H1 (cell line): ENCODE measurements around the gene NAXE. TPM values are rescaled to one million over a fixed set of nuclear protein-coding genes. Genes with fewer than 3 reads are reported as not detected.
"Not testable (repeated sequence)": the region's sequence is repeated elsewhere in the genome, so short reads cannot be mapped to it uniquely, and the experiment has no call there.

Source experiments
- CTCF ChIA-PET: fragments of 300-600 bp; sonication (Branson Sonifier 250); formaldehyde crosslinking; loops from one replicate; lab custom pipeline; 2021; ENCODE audit not compliant: partially characterized antibody; lab: Charles Lee
- POLR2A ChIA-PET: fragments of 300-600 bp; sonication (Branson Sonifier 250); formaldehyde crosslinking; loops from one replicate; lab custom pipeline; 2021; ENCODE audit warnings: inconsistent platforms; ENCODE audit not compliant: partially characterized antibody; lab: Charles Lee
- DNase-seq, 2 experiments: peaks; one replicate each; pipeline versions ENCODE4 v3.0.0 to v3.0.0-alpha.2; 2010 to 2022; ENCODE audit warnings: low spot score in 2 of 2, low read depth in 1 of 2, mixed read lengths in 1 of 2
- FAIRE-seq: peaks from 2 replicates; lab custom pipeline; 2011; peaks lifted over from hg19 to GRCh38; lab: Jason Lieb, UNC
- H2AFZ ChIP-seq: 2 replicates; pipeline ENCODE4 v1.8.1; 2012; ENCODE audit warnings: low read length, inconsistent platforms
- H2AK5ac ChIP-seq: 2 replicates; pipeline ENCODE4 v1.6.1; 2013; ENCODE audit warnings: low read depth, low read length
- H2BK120ac ChIP-seq: replicated peaks from 2 replicates; pipeline ENCODE3; 2013; ENCODE audit warnings: low read depth, low read length, inconsistent platforms
- H2BK12ac ChIP-seq: 2 replicates; pipeline ENCODE4 v1.6.1; 2013; ENCODE audit warnings: low read depth, low read length
- H2BK15ac ChIP-seq: 2 replicates; pipeline ENCODE4 v1.6.1; 2013; ENCODE audit warnings: low read length
- H2BK20ac ChIP-seq: 2 replicates; pipeline ENCODE4 v1.6.1; 2013; ENCODE audit warnings: low read length
- H2BK5ac ChIP-seq: 2 replicates; pipeline ENCODE4 v1.6.1; 2013; ENCODE audit warnings: low read depth, low read length
- H3K14ac ChIP-seq: 2 replicates; pipeline ENCODE4 v1.6.1; 2013; ENCODE audit warnings: inconsistent platforms; ENCODE audit not compliant: insufficient read length
- H3K18ac ChIP-seq: 2 replicates; pipeline ENCODE4 v1.6.1; 2013; ENCODE audit warnings: low read length; ENCODE audit errors: extremely low read depth
- H3K23ac ChIP-seq: 2 replicates; pipeline ENCODE4 v1.6.1; 2013; ENCODE audit warnings: inconsistent platforms; ENCODE audit not compliant: insufficient read length
- H3K23me2 ChIP-seq: 2 replicates; pipeline ENCODE4 v1.6.1; 2013; ENCODE audit warnings: low read depth, low read length
- H3K27ac ChIP-seq: 2 replicates; pipeline ENCODE4 v1.6.1; 2011; ENCODE audit warnings: low read depth, low read length, inconsistent platforms
- H3K27me3 ChIP-seq, 4 experiments: replicated peaks in 1 of 4; 1 replicate in 1 of 4; 2 replicates in 3 of 4; pipeline versions ENCODE4 v1.6.1 to v1.8.1; 2011 to 2013; ENCODE audit warnings: low read length in 3 of 4, mild to moderate bottlenecking in 3 of 4, inconsistent platforms in 2 of 4, mixed read lengths in 2 of 4, moderate library complexity in 1 of 4; ENCODE audit not compliant: control insufficient read depth in 3 of 4, insufficient read depth in 3 of 4; ENCODE audit errors: extremely low read depth in 1 of 4
- H3K36me3 ChIP-seq, 4 experiments: 2 replicates each; pipeline versions ENCODE4 v1.6.1 to v1.8.1; 2011 to 2013; ENCODE audit warnings: mild to moderate bottlenecking in 4 of 4, low read length in 3 of 4, moderate library complexity in 2 of 4, control low read depth in 1 of 4, inconsistent platforms in 1 of 4; ENCODE audit not compliant: insufficient read depth in 4 of 4, control insufficient read depth in 2 of 4
- H3K4ac ChIP-seq: replicated peaks from 2 replicates; pipeline ENCODE3; 2013; ENCODE audit warnings: low read length, low read depth, mixed read lengths, inconsistent platforms; ENCODE audit not compliant: insufficient read length
- H3K4me1 ChIP-seq, 4 experiments: replicated peaks in 1 of 4; 1 replicate in 1 of 4; 2 replicates in 3 of 4; pipeline versions ENCODE4 v1.6.1 to v1.8.1; 2011 to 2013; ENCODE audit warnings: low read length in 3 of 4, inconsistent platforms in 2 of 4, mixed read lengths in 1 of 4; ENCODE audit not compliant: insufficient read depth in 4 of 4, control insufficient read depth in 3 of 4
- H3K4me2 ChIP-seq, 2 experiments: 2 replicates each; pipeline versions ENCODE4 v1.6.1 to v1.8.1; 2011 to 2013; ENCODE audit warnings: low read depth in 2 of 2, low read length in 2 of 2, control low read depth in 1 of 2, inconsistent platforms in 1 of 2, mild to moderate bottlenecking in 1 of 2; ENCODE audit not compliant: insufficient read depth in 1 of 2
- H3K4me3 ChIP-seq, 4 experiments: fragments of 200-600, 300-600 bp in 1 of 4; sonication (generic), shearing (Covaris generic), sonication (Bioruptor Twin) in 1 of 4; 2 replicates each; pipeline versions ENCODE4 v1.5.1 to v1.8.1; 2011 to 2016; ENCODE audit warnings: low read length in 4 of 4, low read depth in 3 of 4, control low read depth in 2 of 4, inconsistent platforms in 2 of 4, mild to moderate bottlenecking in 2 of 4, mixed read lengths in 1 of 4, moderate library complexity in 1 of 4; ENCODE audit not compliant: insufficient read depth in 2 of 4; ENCODE audit errors: extremely low read depth in 1 of 4
- H3K56ac ChIP-seq: replicated peaks from 2 replicates; pipeline ENCODE3; 2013; ENCODE audit warnings: low read depth, mild to moderate bottlenecking, mixed read lengths, low read length, inconsistent platforms; ENCODE audit not compliant: insufficient read length
- H3K79me1 ChIP-seq: 2 replicates; pipeline ENCODE4 v1.6.1; 2013; ENCODE audit warnings: low read depth, low read length, control low read depth
- H3K79me2 ChIP-seq, 2 experiments: 2 replicates each; pipeline versions ENCODE4 v1.6.1 to v1.8.1; 2012 to 2013; ENCODE audit warnings: low read length in 2 of 2, mild to moderate bottlenecking in 2 of 2, inconsistent platforms in 1 of 2; ENCODE audit not compliant: insufficient read depth in 2 of 2, control insufficient read depth in 1 of 2
- H3K9ac ChIP-seq, 4 experiments: replicated peaks in 1 of 4; 1 replicate in 1 of 4; 2 replicates in 3 of 4; pipeline versions ENCODE4 v1.6.1 to v1.8.1; 2011 to 2013; ENCODE audit warnings: low read depth in 3 of 4, low read length in 3 of 4, control low read depth in 2 of 4, mild to moderate bottlenecking in 2 of 4, moderate library complexity in 2 of 4, inconsistent platforms in 1 of 4; ENCODE audit errors: extremely low read depth in 1 of 4
- H3K9me3 ChIP-seq, 2 experiments: 2 replicates each; pipeline versions ENCODE4 v1.6.1 to v1.8.1; 2012 to 2013; ENCODE audit warnings: mild to moderate bottlenecking in 2 of 2, moderate library complexity in 2 of 2, control low read depth in 1 of 2, inconsistent platforms in 1 of 2, low read depth in 1 of 2, low read length in 1 of 2, mixed read lengths in 1 of 2; ENCODE audit not compliant: insufficient read depth in 2 of 2
- H4K20me1 ChIP-seq, 2 experiments: replicated peaks in 1 of 2; 2 replicates each; pipeline versions ENCODE3 to v1.8.1; 2011 to 2013; ENCODE audit warnings: inconsistent platforms in 2 of 2, low read length in 2 of 2, mild to moderate bottlenecking in 1 of 2; ENCODE audit not compliant: insufficient read depth in 2 of 2, control insufficient read depth in 1 of 2
- H4K5ac ChIP-seq: 2 replicates; pipeline ENCODE4 v1.6.1; 2013; ENCODE audit warnings: low read length, low read depth, mixed read lengths, inconsistent platforms; ENCODE audit not compliant: insufficient read length
- H4K8ac ChIP-seq: 2 replicates; pipeline ENCODE4 v1.8.0; 2013; ENCODE audit warnings: mild to moderate bottlenecking, moderate library complexity, low read length, inconsistent platforms; ENCODE audit not compliant: insufficient read depth; ENCODE audit errors: extremely low read depth
- H4K91ac ChIP-seq: replicated peaks from 2 replicates; pipeline ENCODE3; 2013; ENCODE audit warnings: low read length, mixed read lengths, inconsistent platforms; ENCODE audit not compliant: insufficient read length
- WGBS, 2 experiments: shearing (Covaris generic) in 1 of 2; methylation state at CpG; one replicate each; pipeline versions ENCODE4 v1.1.6 to v1.1.7; 2013 to 2015; ENCODE audit warnings: low lambda C conversion rate in 2 of 2, mixed read lengths in 2 of 2, inconsistent platforms in 1 of 2, low coverage in 1 of 2, missing lambda C conversion rate in 1 of 2; ENCODE audit not compliant: insufficient replicate concordance in 2 of 2, insufficient coverage in 1 of 2, insufficient read length in 1 of 2; ENCODE audit errors: extremely low coverage in 1 of 2, missing lambda C conversion rate in 1 of 2; 5-methylcytosine and 5-hydroxymethylcytosine counted together
- polyA plus RNA-seq, 7 experiments: library from polyadenylated mRNA; depleted of rRNA in 3 of 7; stranded (reverse) in 5 of 7; unstranded in 2 of 7; fragments of >200 nt in 5 of 7; fragments of 200-250 nt in 2 of 7; gene quantifications; 1 replicate in 5 of 7; 2 replicates in 1 of 7; 4 replicates in 1 of 7; pipeline versions ENCODE4 v1.2.1 to v1.2.3, GENCODE V29; 2011 to 2013; ENCODE audit warnings: missing spikeins in 2 of 7, mixed read lengths in 2 of 7
- total RNA-seq: library from RNA; stranded (reverse); fragmentation: NEBNext Ultra II Directional; extraction: Animal tissue kit (Norgen Biotek cat#: 25700); gene quantifications from 2 replicates; pipeline ENCODE4 v1.2.1, GENCODE V29; 2021

The NAXE gene
- total and polyA plus RNA-seq, 2 of the 8 experiments (the other 6 are each of a cell fraction or from before 2014, with no cell fraction given): 73.1 to 74.3 TPM

DNA sequence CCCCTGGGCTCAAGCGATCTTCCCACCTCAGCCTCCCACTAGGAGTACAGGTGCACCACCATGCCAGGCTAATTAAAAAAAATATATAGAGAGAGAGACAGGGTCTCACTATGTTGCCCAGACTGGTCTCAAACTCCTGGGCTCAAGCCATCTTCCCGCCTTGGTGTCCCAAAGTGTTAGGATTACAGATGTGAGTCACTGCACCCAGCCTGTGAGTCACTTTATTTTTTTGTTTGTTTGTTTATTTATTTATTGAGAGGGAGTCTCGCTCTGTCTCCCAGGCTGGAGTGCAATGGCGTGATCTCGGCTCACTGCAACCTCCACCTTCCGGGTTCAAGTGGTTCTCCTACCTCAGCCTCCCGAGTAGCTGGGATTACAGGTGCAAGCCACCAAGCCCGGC lies 3.6 kb upstream of the NAXE start:
- 86% methylated on average over 8 of the region's 8 CpGs; no CpG with 5 or more reads in 1 of the 2 experiments for WGBS, 2 experiments
- H3K4ac ChIP-seq, H3K4me2 ChIP-seq, H3K9ac ChIP-seq, H4K91ac ChIP-seq, H2BK15ac ChIP-seq, H2AFZ ChIP-seq, H3K27ac ChIP-seq, FAIRE-seq, H3K18ac ChIP-seq, H3K4me3 ChIP-seq, H3K14ac ChIP-seq, H3K56ac ChIP-seq, H2AK5ac ChIP-seq, POLR2A ChIA-PET, H3K79me1 ChIP-seq, H3K27me3 ChIP-seq, H3K36me3 ChIP-seq, H4K8ac ChIP-seq, H2BK20ac ChIP-seq, H3K79me2 ChIP-seq, H3K23ac ChIP-seq, H4K5ac ChIP-seq, H3K9me3 ChIP-seq, H2BK120ac ChIP-seq, H4K20me1 ChIP-seq, DNase-seq, H2BK5ac ChIP-seq, H2BK12ac ChIP-seq: not testable (repeated sequence)
- Histone ChIP-seq H3K4me1 (peaks cover 0 to 21% (median 6%) of the 10 kb centered on the region in 4 experiments; a peak in 6 of 7 replicates), H3K23me2 (peaks cover 10% of the 10 kb centered on the region)
- CTCF ChIA-PET: interaction anchor here (0.9 to 4.7 kb wide), 8 partner anchors 10 to 142 kb away, joined by 3 to 30 read pairs (median 6); partner anchors contain the start of genes GPATCH4 and HAPLN2
